NCI-H69 (cell line): ENCODE results near the gene GREB1L.
"Not testable (repeated sequence)": the region's sequence is repeated elsewhere in the genome, so short reads cannot be mapped to it uniquely, and the experiment has no call there.

Source experiments
- DNase-seq: peaks from one replicate; lab custom pipeline; 2025; lab: John Stamatoyannopoulos, UW

Gene GREB1L

DNA sequence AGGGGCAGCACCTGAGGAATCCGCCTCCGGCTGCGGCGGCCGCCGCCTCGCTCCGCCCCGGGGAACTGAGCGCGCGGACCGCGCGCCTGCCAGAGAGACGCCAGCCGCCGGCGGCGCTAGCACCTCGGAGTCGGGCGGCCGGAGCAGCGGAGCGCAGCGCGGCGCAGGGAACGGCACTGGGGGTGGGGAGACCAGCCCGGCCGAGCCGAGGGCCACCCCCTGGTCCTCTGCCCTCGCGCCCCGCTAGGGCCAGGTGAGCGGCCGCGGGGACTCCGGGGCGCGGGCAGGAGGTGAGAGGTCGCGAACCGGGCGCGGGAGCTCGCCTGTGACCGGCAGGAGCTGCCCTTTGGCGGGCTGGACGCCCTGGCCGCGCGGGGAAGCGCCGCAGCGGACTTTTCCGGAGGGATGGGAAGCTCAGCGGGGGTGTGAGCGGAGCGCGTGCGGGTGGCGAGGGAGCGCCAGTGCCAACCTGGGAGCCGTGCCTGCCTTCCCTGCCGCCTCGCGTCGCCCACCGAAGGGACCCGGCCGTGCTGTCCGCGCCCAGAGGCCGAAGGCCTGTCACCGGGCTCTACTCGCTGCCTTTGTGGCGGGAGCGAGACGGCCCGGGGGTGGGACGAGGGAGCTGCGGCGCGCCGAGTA is at the start of gene GREB1L:
Gene GREB1L (plus strand): TSS at position 92 of the 639 bp plus-strand sequence. CDS start 141,287 bp downstream, outside the sequence.
- peak; percentile 97 for DNase-seq

DNA sequence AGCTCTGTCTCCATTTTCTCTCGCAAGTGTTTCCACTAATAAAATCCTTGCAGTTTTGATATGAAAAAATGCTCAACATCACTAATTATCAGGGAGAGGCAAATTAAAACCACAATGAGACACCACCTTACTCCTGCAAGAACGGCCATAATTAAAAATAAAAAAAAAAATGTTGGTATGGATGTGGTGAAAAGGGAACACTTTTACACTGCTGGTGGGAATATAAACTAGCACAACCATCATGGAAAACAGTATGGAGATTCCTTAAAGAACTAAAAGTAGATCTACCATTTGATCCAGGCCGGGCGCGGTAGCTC is 49.8 kb upstream of the GREB1L start:
- no peak for DNase-seq

DNA sequence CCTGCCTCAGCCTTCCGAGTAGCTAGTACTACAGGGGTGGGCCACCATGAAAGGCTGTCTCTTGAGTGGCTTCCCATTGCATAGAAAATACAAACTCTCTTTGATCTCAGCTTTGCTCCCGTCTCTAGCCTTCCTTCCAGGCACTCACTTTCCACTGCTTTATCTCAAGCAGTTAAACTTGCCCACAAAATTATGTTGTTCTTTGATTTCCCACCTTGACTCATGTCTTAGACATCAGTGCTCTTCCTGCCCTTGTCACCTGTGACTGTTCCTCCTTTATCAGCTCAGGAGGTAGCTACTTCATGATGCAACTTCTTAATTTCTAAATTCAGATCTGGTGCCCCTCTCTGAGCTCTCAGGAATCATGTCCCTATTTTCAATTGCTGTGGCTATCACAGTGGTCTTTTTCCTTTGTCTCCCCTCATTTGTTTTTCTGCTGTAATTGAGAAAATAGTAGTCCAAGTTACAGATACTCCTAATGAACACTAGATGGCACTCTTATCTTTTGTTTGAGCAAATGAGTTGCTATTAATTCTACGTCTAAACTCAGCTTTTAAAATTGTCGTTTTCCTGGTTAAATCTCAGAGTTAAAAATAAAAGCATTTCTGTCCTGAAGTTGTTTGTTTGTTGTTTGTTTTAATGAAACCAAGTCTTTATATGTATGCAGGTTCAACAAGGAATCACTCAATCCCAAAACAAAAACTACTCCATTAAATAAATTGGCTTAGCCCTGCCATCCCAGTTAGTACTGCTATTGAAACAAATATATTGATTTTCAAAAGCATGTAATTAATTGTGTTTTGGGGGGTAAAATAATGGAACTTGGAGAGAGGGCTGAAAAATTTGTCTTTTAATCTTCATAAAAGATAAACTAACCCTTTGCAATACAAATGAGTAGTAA is 46.9 kb upstream of the GREB1L start:
- peak; percentile 80 for DNase-seq

DNA sequence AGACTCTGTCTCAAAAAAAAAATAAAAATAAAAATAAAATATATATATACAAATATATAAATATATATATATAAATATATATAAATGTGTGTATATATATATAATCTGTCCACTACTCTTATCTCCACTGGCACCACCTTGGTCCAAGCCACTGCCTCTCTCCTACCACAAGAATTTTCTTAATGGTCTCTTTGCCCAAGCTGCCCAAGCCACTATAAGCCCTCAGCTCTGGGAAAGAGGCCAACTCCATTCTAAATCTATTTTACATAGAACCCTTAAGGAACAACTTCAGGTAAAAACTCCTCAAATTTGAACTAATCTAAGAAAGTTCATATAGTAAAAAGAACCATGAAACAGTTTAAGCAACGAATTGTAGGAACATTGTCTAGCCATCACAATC is 45.6 kb upstream of the GREB1L start:
- peak; percentile 22 for DNase-seq

DNA sequence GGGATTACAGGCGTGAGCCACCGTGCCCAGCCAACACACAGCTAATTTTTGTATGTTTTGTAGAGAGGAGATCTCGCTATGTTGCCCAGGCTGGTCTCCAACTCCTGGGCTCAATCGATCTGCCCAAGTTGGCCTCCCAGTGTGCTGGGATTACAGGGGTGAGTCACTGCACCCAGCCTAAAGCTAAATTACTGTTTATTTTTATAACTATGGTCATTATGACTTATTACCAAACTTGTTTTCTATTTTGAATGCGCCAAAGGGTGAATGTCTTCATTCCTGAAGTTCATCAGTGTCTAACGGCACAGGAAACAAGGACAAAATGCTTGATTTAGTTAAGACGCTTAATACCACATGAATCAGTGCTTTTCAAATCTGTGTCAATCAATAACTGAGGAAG is 38.9 kb upstream of the GREB1L start:
- peak; percentile 39 for DNase-seq

DNA sequence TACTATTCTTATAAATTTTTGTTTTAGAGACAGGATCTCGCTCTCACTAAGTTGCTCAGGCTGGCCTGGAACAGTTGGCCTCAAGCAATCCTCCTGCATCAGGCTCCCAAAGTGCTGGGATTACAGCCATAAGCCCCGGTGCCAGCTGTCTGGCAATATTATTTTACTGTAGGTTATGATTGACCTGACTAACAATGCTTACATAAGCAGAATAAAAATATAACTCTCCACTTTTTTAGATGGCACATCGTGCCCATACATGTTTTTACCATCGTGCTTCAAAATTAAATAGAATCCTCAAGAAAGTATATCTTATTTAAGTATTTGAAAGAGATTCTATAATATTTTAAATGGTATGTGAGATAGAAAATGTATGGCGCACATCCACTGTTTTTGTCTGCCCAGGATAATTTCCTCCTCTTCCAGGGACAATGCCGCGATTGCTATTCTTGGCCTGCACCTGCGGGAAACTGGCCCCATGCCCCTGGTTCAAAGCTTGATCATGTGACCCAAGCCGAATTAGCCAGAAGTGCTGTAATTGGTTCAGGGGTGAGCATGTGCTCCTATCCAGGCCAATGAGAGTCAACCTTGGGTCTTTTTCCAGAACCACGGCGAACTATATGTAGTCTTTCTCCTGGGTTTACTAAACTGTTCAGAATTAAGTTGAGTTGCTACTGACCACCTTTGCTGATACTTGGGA is 38.3 kb upstream of the GREB1L start:
- peak; percentile 22 for DNase-seq

DNA sequence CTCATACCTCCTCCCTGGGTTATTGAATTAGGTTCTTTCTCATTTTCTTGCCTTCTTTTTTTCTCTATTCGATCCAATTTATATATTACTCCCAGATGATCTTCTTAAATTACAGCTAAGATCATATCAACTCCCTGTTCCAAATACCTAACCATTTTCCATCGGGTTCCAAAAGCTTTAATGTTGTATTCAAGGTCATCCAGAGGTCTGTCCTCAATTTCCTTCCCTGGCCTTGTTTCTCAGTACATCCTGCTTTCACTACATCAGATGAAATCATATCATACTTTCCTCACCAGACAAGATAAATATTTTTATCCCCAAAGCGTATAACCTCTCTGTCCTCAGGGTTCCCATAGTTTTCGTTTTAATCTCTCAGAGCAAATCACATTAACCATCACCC is 36.3 kb upstream of the GREB1L start:
- DNase-seq = no peak

DNA sequence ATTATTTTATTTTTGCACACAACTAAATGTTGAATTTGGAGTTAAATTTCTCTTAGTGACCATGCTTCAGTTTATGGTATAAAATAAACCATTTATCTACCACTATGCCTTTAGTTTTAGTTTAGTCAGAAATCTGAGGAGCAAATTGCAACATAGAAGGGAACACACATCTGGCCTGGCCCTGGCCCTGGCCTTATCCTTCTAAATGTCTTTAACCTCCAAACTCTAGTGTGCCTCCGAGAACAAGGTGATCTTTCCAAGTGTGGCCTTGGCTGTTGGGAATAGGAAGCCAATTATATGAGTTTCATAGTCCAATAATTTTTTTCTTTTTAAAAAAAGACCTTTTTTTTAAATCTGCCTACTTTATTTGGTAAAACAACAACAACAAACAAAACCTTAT is 31.8 kb upstream of the GREB1L start:
- DNase-seq = no peak

DNA sequence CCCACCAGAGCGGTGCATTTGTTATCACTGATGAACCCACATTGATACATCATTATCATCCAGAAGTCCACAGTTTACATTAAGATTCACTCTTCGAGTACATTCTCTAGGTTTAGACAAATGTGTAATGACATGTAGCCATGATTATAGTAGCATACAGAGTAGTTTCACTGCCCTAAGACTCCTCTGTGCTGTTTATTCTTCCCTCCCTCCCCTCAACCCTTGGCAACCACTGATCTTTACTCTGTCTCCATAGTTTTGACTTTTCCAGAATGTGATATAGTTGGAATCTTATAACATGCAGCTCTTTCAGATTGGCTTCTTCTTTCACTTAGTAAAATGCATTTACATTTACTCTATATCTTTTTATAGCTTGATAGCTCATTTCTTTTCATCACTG is 31.2 kb upstream of the GREB1L start:
- no peak for DNase-seq

DNA sequence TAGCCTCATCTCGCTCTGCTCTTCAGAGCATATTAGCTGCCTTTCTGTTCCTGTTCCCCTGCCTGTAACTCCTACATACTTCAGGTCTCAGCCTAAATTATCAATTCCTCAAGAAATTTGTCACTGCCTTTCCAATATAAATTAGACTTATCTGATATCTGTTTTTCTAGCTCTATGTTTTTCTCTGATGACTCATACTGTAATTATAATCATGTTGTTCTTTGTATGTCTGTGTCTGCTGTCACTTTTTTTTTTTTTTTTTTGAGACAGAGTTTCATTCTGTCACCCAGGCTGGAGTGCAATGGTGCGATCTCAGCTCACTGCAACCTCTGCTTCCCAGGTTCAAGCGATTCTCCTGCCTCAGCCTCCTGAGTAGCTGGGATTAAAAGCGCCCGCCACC is 27.6 kb upstream of the GREB1L start:
- not testable (repeated sequence) for DNase-seq

DNA sequence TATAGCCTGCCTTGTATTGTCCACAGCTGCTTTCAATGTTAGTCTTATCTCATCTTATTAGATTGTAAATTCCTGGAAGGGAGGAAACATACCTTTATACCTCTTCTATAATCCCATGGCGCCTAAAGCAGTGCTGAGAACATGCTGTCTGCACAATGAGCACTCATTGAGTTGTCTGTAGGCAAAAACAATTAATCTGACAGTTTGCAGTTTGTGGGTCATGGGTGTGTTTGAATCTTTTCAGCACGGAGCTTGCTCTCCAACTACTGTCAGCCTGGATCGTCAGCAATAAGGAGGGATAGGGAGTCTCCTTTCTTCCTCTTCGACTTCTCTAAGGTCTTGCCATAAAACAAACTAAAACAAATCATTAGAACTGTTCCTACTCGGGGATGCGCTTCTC is 26.5 kb upstream of the GREB1L start:
- DNase-seq = no peak

DNA sequence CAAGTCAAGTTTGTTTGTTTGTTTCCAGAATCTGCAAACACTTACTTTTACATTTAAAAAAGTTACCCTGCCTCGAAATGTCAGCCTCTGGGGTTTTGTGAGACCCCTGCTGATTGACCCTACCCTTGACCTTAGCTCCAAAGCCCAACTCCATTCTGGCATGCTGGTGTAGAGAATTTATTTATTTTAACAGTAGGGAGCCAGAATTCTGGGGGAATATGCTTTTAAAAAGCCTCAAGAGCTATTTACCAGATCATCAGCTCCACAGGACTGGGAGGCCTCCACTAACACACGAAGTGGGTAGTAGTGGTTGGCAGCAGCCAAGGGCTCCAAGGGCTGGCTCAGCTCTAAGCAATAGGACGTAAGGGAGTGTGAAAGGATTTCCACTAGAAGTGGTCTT is 23.2 kb upstream of the GREB1L start:
- DNase-seq = peak; percentile 98

DNA sequence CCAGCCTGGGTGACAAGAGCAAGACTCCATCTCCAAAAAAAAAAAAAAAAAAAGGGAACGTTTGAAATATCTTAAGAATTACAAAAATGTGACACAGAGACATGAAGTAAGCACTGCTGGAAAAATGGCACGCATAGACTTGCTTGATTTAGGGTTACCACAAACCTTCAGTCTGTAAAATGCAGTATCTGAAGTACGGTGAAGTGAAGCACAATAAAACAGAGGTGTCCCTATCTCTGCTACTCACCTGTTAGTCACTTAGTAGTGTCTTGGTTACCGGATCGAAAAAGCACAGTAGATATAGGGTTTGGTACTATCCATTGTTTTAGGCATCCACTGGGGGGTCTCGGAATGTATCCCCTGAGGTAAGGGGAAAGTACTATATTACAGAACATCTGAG is 11.6 kb upstream of the GREB1L start:
- DNase-seq = no peak

DNA sequence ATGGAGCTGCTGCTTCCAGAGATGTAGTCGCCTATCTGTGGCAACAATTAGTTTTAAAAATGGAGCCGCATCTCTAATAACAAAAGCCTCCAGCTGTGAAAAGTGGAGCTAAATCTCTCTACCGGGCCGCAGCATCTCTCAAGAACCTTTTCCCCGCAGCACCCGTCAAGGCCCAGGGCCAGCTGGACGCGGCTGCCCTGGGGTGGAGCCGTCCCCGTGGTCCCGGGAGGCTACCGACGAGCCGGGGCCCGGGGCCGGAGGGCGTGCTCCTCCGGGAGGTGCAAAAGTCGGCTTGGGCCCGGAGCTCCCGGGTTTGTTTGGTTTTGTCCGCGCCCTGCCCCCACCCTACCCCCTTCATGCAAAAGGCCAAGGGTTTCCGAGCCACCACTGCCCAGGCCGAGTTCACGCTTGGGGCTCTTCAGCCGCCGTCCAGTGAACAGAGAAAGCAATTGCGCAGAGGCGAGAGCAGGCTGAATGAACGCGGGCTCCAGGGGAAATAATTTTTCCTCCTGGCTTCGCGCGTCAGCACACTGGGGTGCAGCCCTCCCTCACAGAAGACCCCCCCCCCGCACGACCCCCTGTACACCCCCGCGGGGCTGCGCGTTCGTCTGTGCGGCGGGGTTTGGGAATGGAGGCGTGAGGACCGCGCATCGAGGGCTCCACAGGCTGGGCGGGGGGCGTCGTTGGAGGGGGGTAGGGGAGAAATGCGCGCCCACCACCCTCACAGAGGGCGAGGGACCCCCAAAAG is 557 bp upstream of the GREB1L start:
- DNase-seq = peak; percentile 87

DNA sequence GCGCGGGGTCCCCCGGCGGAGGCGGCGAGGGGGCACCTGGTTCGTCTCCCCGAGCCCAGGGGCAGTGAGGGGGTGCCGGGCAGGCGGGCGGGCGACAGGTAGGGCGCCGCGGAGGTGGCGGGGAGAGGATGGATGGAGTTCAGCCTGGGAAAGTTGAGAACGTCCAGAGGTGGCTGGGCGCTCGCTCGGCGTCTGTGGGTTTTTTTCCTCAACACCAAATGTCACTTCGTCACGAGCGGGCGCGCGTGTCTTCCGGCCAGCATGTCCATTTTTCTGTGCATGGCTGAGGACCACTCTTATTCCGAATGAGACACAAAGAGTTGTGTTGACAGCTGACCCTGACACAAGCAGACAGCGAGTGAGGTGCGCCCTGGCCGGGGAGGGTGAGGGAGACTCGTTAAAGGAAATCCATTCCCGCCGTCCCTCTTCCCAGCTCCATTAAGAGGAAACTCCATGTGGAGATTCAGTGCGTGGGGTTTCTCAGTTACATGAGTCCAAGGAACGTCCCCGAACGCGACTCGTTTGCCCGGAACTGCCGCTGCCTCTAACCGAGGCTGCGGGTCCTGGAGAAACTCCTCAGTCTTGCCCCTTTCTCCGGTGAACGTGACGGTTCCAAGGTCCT is 859 bp downstream of the GREB1L start:
- DNase-seq = peak; percentile 92

DNA sequence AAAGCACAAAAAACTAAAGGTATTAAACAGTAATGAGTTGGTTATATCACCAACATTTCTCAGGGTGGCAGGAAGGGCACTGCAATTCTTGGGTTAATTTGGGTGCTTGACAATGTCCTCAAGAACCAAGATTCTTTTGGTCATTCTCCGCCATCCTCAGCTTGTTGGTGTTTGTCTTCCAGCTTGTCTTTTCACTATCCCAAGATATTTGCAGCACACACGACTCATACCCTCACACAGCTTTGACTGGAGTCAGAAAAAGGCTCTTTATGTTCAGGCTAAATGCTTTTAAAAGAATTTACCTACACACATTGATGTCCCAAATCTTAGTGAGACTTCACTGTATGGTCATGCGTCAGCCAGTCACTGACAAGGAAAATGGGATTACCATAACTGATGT is 12.5 kb downstream of the GREB1L start:
- DNase-seq = no peak

DNA sequence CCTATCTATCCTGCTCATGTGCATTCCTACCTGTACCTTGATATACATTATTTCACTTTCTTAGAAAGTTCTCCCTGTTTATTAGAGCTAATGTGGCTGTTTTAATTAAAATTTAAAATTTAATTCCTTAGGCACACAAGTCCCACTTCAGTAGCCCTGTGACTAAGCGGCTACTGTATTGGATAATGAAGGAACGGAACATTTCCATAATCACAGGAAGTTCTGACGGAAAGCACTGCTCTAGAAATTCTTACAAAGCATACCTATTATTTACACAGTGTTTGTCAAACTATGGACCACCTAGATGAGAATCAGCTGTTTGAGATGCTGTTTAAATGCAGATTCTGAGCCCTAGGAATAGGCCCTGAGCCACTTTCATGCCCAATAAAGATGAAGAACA is 13.2 kb downstream of the GREB1L start:
- peak; percentile 26 for DNase-seq

DNA sequence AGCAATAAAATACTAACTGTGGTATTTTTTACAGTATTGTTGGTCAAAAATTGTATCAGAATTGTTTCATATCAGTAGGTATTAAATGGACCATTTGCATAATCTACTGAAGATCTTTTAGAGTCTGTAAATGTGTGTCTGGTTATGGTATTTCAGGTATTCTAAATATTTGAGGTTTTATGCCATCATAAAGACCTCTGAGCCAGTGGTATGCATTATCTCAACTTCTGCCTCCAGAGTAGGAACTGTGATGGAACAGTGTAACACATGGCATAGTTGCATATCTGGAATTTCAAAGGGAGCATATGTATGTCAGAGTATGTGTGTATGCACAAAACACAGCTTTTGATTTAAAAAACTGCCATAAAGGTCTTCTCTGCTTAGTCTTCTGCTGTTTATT is 15.4 kb downstream of the GREB1L start:
- peak; percentile 32 for DNase-seq

DNA sequence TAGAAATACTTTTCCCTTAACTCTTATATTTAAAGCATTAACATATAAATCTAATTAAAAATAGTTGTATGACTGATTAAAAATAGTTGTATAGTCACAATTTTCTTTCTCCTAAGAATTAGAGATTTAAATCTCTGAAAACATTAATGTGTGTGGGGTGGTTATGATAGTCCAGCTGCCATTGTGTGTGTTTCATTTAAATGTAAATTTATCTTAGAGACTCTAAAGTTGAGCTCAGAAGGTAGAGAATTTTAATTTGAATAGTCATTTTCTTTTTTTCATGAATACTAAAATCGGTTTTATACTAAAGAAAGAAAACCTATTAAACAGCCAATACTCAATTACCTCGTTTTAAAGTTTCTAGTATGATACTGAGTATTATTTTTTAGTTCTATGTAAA is 18.6 kb downstream of the GREB1L start:
- peak; percentile 50 for DNase-seq

DNA sequence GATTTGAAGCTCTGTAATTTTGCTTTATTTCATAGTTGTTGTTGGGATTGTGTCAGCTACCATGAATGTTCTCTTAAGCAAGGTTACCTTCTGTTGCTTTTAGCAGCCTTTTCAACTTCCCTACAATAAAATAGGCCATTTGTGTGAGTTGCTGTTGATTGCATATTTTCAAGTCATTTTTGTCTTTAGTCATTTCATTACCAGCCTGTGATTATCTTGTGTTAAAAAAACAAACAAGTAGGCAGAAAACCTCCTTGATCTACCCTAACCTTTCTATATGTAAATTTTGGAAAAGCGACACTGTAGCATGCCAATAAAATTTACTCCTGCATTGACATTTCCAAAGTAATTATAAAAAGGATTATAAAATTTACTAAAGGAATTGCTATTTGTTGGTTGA is 19.3 kb downstream of the GREB1L start:
- DNase-seq = peak; percentile 74

DNA sequence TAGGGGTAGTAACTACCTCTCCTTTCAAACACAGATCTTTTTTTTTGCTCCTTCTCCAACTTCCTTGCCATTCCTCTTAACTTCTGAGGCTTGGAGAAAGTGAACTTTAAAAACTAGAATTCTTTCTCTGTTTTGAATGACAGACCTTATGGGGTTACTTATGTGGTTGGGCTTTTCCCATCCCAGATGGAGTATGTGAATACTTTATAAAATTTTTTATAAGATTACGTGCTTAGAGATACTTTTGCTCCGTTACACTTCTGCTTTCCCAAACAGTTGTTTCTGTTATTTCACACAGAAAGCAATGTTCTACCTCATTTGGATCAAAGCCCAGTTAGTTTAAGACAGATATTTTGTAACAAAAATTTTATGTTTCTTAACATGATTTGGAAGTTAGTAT is 20.2 kb downstream of the GREB1L start:
- peak; percentile 55 for DNase-seq

DNA sequence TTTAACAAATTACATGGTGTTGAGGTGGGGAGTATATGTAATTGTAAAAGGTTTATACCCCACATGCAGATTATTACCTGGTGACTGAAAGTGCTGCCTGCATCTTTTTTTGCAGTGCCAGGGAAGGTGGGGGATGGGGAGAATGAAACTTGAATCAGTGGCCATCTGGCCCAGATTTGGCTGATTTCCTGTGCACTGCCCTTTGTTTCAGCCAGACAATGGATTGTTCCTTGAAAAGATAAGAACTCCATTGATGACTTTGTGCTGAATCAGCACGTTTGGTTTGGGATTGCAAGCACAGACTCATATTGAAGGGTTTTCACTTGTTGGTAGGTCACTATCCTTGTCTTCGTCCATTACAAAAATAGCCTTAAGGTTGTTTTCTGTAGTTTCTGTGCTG is 20.9 kb downstream of the GREB1L start:
- DNase-seq = peak; percentile 97
